ENCODE results near the gene OR5K2. TPM values are rescaled to one million over a fixed set of nuclear protein-coding genes. Genes with fewer than 3 reads are reported as not detected.

OR5K2 gene
- total RNA-seq, 1 experiment from 2014 or later = not detected

DNA sequence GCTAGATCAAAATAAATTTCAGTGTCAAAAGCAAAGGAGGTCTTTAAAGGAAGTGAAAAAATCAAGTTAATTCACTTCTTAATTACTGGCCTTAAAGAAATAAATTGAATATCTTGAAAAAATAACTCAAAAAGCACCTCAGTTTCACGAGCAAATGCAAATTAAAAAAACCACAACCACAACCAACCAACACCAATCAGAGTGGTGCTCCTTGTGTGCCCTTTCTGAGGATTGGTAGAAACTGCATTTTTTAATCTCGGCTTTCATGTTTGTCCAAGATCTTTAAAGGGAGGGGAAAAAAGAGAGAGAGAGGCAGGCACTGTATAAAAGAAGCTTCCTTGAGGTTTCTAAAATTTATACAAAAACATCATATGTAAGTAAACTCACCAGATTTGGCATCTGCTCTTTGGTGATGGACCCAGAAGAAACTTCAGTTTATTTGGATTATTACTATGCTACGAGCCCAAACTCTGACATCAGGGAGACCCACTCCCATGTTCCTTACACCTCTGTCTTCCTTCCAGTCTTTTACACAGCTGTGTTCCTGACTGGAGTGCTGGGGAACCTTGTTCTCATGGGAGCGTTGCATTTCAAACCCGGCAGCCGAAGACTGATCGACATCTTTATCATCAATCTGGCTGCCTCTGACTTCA is 34.3 kb downstream of the OR5K2 start, which contains the start of gene GPR15:
Gene GPR15 (plus strand): TSS at position 357 of the 653 bp plus-strand sequence. CDS start 56 bp downstream, at position 413.
- ChIA-PET CTCF (no interaction called here), POLR2A (ENCODE audit: low non-redundant PET) (no interaction called here)
- Histone ChIP-seq H3K9me3 (ENCODE audit: low read depth, low read length, poor library complexity, severe bottlenecking) (no peaks in the 10 kb centered on the region), H3K36me3 (ENCODE audit: insufficient read depth, low read length, poor library complexity, severe bottlenecking) (no peaks in the 10 kb centered on the region), H3K27me3 (replicated peaks; ENCODE audit: insufficient read depth, low read depth, low read length, poor library complexity) (peaks cover 14% of the 10 kb centered on the region), H3K4me3 (ENCODE audit: low read depth, low read length, poor library complexity, severe bottlenecking) (no peak within 1 kb of the TSS), H3K4me1 (ENCODE audit: insufficient read depth, low read length, poor library complexity, severe bottlenecking) (no peaks in the 10 kb centered on the region), H3K27ac (ENCODE audit: low read depth, low read length, poor library complexity, severe bottlenecking) (no peak within 1 kb of the TSS)
- intact Hi-C loops (cut with micrococcal nuclease; ENCODE audit: unreplicated experiment) = no loop called here
- DNase-seq (ENCODE audit: low spot score) = no peak
- TF ChIP-seq EZH2 (IDR thresholded peaks at IDR 0.05; ENCODE audit: borderline replicate concordance, low read depth, low read length, poor library complexity, severe bottlenecking) = no peak
- TF ChIP-seq CTCF (conservative IDR thresholded peaks at IDR 0.05; ENCODE audit: low read depth, low read length) = no peak
- BruUV-seq (replicated peaks) = no TSS peak

DNA sequence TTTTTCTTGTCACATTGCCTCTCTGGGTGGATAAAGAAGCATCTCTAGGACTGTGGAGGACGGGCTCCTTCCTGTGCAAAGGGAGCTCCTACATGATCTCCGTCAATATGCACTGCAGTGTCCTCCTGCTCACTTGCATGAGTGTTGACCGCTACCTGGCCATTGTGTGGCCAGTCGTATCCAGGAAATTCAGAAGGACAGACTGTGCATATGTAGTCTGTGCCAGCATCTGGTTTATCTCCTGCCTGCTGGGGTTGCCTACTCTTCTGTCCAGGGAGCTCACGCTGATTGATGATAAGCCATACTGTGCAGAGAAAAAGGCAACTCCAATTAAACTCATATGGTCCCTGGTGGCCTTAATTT is 34.8 kb downstream of the OR5K2 start:
- no peaks in the 10 kb centered on the region for H3K4me1 ChIP-seq (ENCODE audit: insufficient read depth, low read length, poor library complexity, severe bottlenecking)
- no peak overlapping the region for H3K27ac ChIP-seq (ENCODE audit: low read depth, low read length, poor library complexity, severe bottlenecking)
- intact Hi-C loops (cut with micrococcal nuclease; ENCODE audit: unreplicated experiment) = no loop called here
- peaks cover 15% of the 10 kb centered on the region for H3K27me3 ChIP-seq (replicated peaks; ENCODE audit: insufficient read depth, low read depth, low read length, poor library complexity)
- no TSS peak for BruUV-seq (replicated peaks)
- no peak overlapping the region for H3K4me3 ChIP-seq (ENCODE audit: low read depth, low read length, poor library complexity, severe bottlenecking)
- H3K36me3 ChIP-seq (ENCODE audit: insufficient read depth, low read length, poor library complexity, severe bottlenecking) = no peaks in the 10 kb centered on the region
- DNase-seq (ENCODE audit: low spot score) = no peak
- CTCF ChIA-PET = no interaction called here
- no peaks in the 10 kb centered on the region for H3K9me3 ChIP-seq (ENCODE audit: low read depth, low read length, poor library complexity, severe bottlenecking)
- TF ChIP-seq CTCF (conservative IDR thresholded peaks at IDR 0.05; ENCODE audit: low read depth, low read length) = no peak
- TF ChIP-seq EZH2 (IDR thresholded peaks at IDR 0.05; ENCODE audit: borderline replicate concordance, low read depth, low read length, poor library complexity, severe bottlenecking) = no peak
- POLR2A ChIA-PET (ENCODE audit: low non-redundant PET) = no interaction called here

GRCh38 chr3:98532709-98533571 is 35.5 kb downstream of the OR5K2 start:
- no TSS peak for BruUV-seq (replicated peaks)
- intact Hi-C loops (cut with micrococcal nuclease; ENCODE audit: unreplicated experiment) = no loop called here
- no peak overlapping the region for H3K27ac ChIP-seq (ENCODE audit: low read depth, low read length, poor library complexity, severe bottlenecking)
- no peaks in the 10 kb centered on the region for H3K9me3 ChIP-seq (ENCODE audit: low read depth, low read length, poor library complexity, severe bottlenecking)
- H3K27me3 ChIP-seq (replicated peaks; ENCODE audit: insufficient read depth, low read depth, low read length, poor library complexity) = peaks cover 12% of the 10 kb centered on the region
- no peaks in the 10 kb centered on the region for H3K4me1 ChIP-seq (ENCODE audit: insufficient read depth, low read length, poor library complexity, severe bottlenecking)
- TF ChIP-seq CTCF (conservative IDR thresholded peaks at IDR 0.05; ENCODE audit: low read depth, low read length) = no peak
- TF ChIP-seq EZH2 (IDR thresholded peaks at IDR 0.05; ENCODE audit: borderline replicate concordance, low read depth, low read length, poor library complexity, severe bottlenecking) = no peak
- ChIA-PET CTCF (no interaction called here), POLR2A (ENCODE audit: low non-redundant PET) (no interaction called here)
- H3K4me3 ChIP-seq (ENCODE audit: low read depth, low read length, poor library complexity, severe bottlenecking) = no peak overlapping the region
- no peak for DNase-seq (ENCODE audit: low spot score)
- no peaks in the 10 kb centered on the region for H3K36me3 ChIP-seq (ENCODE audit: insufficient read depth, low read length, poor library complexity, severe bottlenecking)

Data from A673 (cell line).